Loucy (cell line): ENCODE measurements around the gene PECR.

ENCODE experiments used
- H2AFZ ChIP-seq: fragments of 200-600 bp; sonication (generic); 2 replicates; pipeline ENCODE4 v1.6.0; 2016; ENCODE audit warnings: antibody characterized with exemption, mild to moderate bottlenecking, low read length, moderate library complexity
- H3F3A ChIP-seq: fragments of 200-600 bp; 2 replicates; pipeline ENCODE4 v1.6.0; 2016; ENCODE audit warnings: antibody characterized with exemption, low read depth, mild to moderate bottlenecking
- H3K27me3 ChIP-seq: fragments of 200-600 bp; sonication (generic); 2 replicates; pipeline ENCODE4 v1.6.1; 2014; ENCODE audit warnings: low read length, mild to moderate bottlenecking; ENCODE audit not compliant: insufficient read depth, poor library complexity, severe bottlenecking
- H3K36me3 ChIP-seq: fragments of 200-600 bp; sonication (generic); 2 replicates; pipeline ENCODE4 v1.6.1; 2016; ENCODE audit warnings: low read length; ENCODE audit not compliant: insufficient read depth
- H3K4me1 ChIP-seq: fragments of 200-600 bp; sonication (generic); 2 replicates; pipeline ENCODE4 v1.5.1; 2014; ENCODE audit warnings: low read length, mild to moderate bottlenecking; ENCODE audit not compliant: insufficient read depth, poor library complexity, severe bottlenecking
- H3K4me2 ChIP-seq: fragments of 200-600 bp; sonication (generic); 2 replicates; pipeline ENCODE4 v1.6.0; 2014; ENCODE audit warnings: antibody characterized with exemption, low read length, low read depth, mild to moderate bottlenecking; ENCODE audit not compliant: poor library complexity, severe bottlenecking
- H3K4me3 ChIP-seq: fragments of 200-600 bp; sonication (generic); 2 replicates; pipeline ENCODE4 v1.5.1; 2014; ENCODE audit warnings: low read length, mild to moderate bottlenecking, mixed read lengths; ENCODE audit not compliant: poor library complexity, severe bottlenecking
- H3K79me2 ChIP-seq: fragments of 200-600 bp; sonication (generic); 2 replicates; pipeline ENCODE4 v1.6.1; 2014; ENCODE audit warnings: low read length; ENCODE audit not compliant: insufficient read depth
- H3K9ac ChIP-seq: fragments of 200-600 bp; sonication (generic); 2 replicates; pipeline ENCODE4 v1.6.0; 2014; ENCODE audit warnings: mild to moderate bottlenecking, low read depth, low read length, moderate library complexity; ENCODE audit not compliant: poor library complexity, severe bottlenecking
- H3K9me2 ChIP-seq: fragments of 200-600 bp; sonication (generic); replicated peaks from 2 replicates; pipeline ENCODE4 v1.6.1; 2016; ENCODE audit warnings: low read depth, low read length, mixed read lengths
- H3K9me3 ChIP-seq: fragments of 200-600 bp; sonication (generic); 2 replicates; pipeline ENCODE4 v1.6.1; 2014; ENCODE audit warnings: mild to moderate bottlenecking, antibody characterized with exemption, low read length, low read depth; ENCODE audit not compliant: insufficient read depth
- H4K20me1 ChIP-seq: fragments of 200-600 bp; sonication (generic); 2 replicates; pipeline ENCODE4 v1.6.0; 2014; ENCODE audit warnings: antibody characterized with exemption, low read length, mild to moderate bottlenecking; ENCODE audit not compliant: insufficient read depth, poor library complexity, severe bottlenecking
- CTCF ChIP-seq: fragments of 200-600 bp; sonication (generic); conservative IDR thresholded peaks from 2 replicates; pipeline ENCODE4 v1.5.1; 2014; ENCODE audit warnings: mild to moderate bottlenecking, antibody characterized with exemption, low read length
- EZH2phosphoT487 ChIP-seq: fragments of 200-600 bp; IDR thresholded peaks from 2 replicates; pipeline ENCODE4 v1.6.1; 2018; ENCODE audit warnings: antibody characterized with exemption, mild to moderate bottlenecking, moderate library complexity, borderline replicate concordance

The PECR gene

GRCh38 chr2:216118474-216118873 is 36.9 kb upstream of the PECR start:
- no peaks in the 10 kb centered on the region for H3K9me3 ChIP-seq
- peaks cover 97% of the 10 kb centered on the region for H3K79me2 ChIP-seq
- peaks cover 10% of the 10 kb centered on the region for H3F3A ChIP-seq
- H2AFZ ChIP-seq: no peak overlapping the region
- H3K4me1 ChIP-seq: peaks cover 54% of the 10 kb centered on the region
- no peak for TF ChIP-seq EZH2phosphoT487
- TF ChIP-seq CTCF: no peak
- H3K36me3 ChIP-seq: peaks cover 81% of the 10 kb centered on the region
- H3K9ac ChIP-seq: no peak overlapping the region
- H3K4me2 ChIP-seq: peak overlapping the region; percentile 85
- no peaks in the 10 kb centered on the region for H3K27me3 ChIP-seq
- no peak overlapping the region for H3K4me3 ChIP-seq
- H4K20me1 ChIP-seq: peaks cover 30% of the 10 kb centered on the region
- no peaks in the 10 kb centered on the region for H3K9me2 ChIP-seq

- peaks cover 97% of the 10 kb centered on the region for H3K79me2 ChIP-seq
Measured at GRCh38 chr2:216117561-216118340, 36.1 kb upstream of the PECR start.

GRCh38 chr2:216116418-216116817 is 34.8 kb upstream of the PECR start:
- peaks cover 44% of the 10 kb centered on the region for H4K20me1 ChIP-seq
- H3K9me2 ChIP-seq: no peaks in the 10 kb centered on the region
- H3K9ac ChIP-seq: peak overlapping the region; percentile 96
- H3K36me3 ChIP-seq: peaks cover 81% of the 10 kb centered on the region
- H3K4me3 ChIP-seq: peak overlapping the region; percentile 91
- peaks cover 21% of the 10 kb centered on the region for H3F3A ChIP-seq
- no peak for TF ChIP-seq CTCF
- no peak for TF ChIP-seq EZH2phosphoT487
- H3K4me2 ChIP-seq: peak overlapping the region; percentile 85
- H3K79me2 ChIP-seq: peaks cover 97% of the 10 kb centered on the region
- H3K4me1 ChIP-seq: peaks cover 75% of the 10 kb centered on the region
- no peaks in the 10 kb centered on the region for H3K27me3 ChIP-seq
- H3K9me3 ChIP-seq: no peaks in the 10 kb centered on the region
- no peak overlapping the region for H2AFZ ChIP-seq

More at GRCh38 chr2:216117561-216118340, 36.1 kb upstream of the PECR start:
- Histone ChIP-seq H3K9ac (peak overlapping the region; percentile 96), H4K20me1 (peaks cover 36% of the 10 kb centered on the region), H3K4me3 (no peak overlapping the region), H3K9me2 (no peaks in the 10 kb centered on the region), H3K9me3 (no peaks in the 10 kb centered on the region), H3K36me3 (peaks cover 81% of the 10 kb centered on the region), H3F3A (peaks cover 17% of the 10 kb centered on the region), H3K27me3 (no peaks in the 10 kb centered on the region), H3K4me2 (peak overlapping the region; percentile 85), H3K4me1 (peaks cover 61% of the 10 kb centered on the region), H2AFZ (no peak overlapping the region)
- TF ChIP-seq CTCF (no peak), EZH2phosphoT487 (no peak)
